ENCODE data around the gene THOC6.

THOC6 gene

DNA sequence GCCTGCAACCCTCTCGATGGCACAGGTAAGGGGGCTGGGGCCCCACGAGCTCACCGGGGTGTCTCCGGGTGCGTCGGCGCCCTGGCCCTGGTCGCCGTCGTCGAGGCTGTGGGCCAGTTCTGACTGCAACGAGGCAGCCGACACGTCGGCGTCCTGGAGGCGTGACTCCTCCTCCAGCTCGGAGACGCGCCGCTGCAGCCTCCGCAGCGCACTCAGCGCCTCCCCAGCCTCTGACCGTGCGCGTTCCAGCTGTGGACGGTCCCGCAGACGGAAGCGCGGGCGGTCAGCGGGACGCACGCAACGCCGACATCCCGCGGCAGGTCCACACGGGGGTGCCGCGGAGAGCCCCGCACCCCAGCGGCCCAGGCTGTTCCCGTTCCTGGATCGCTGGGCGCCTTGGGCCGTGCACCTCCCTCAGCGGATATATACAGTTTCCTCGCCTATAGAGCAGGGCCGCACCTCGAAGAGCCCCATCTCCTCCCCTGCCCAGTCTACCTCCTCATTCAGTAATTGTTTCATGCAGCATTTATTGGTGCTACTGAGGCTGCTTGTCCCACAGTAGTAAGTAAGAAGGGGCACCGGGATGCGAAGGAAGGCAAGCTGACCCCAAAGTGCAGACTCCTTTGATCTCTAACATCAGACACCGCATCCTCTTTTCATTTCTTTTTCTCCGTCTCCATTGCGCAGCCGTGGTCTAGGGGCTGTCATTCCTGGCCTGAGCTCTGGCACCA is 5.8 kb downstream of the THOC6 start:
- Histone ChIP-seq H3K4me1 (ENCODE audit: control insufficient read depth in 1 of 2, insufficient read depth in 2 of 2, low read length in 2 of 2) (peaks cover 21 to 26% of the 10 kb centered on the region in 2 donors), H3K36me3 (ENCODE audit: control insufficient read depth in 1 of 2, insufficient read depth in 2 of 2, low read length in 2 of 2) (peaks cover 13 to 20% of the 10 kb centered on the region in 2 donors), H3K27ac (ENCODE audit: low read depth, low read length) (no peak overlapping the region), H3K9ac (ENCODE audit: low read depth in 1 of 2, low read length in 2 of 2) (no peak overlapping the region), H3K4me3 (ENCODE audit: low read depth in 1 of 2, low read length in 2 of 2) (no peak overlapping the region), H3K9me3 (ENCODE audit: control insufficient read depth in 1 of 2, low read length in 2 of 2) (no peaks in the 10 kb centered on the region), H3K27me3 (ENCODE audit: control insufficient read depth in 1 of 2, insufficient read depth in 2 of 2, low read length in 2 of 2) (peaks cover 20 to 25% of the 10 kb centered on the region in 2 donors)

GRCh38 chr16:3030222-3031212 is 6.7 kb downstream of the THOC6 start:
- H3K4me1 ChIP-seq (ENCODE audit: control insufficient read depth in 1 of 2, insufficient read depth in 2 of 2, low read length in 2 of 2): peaks cover 21 to 26% of the 10 kb centered on the region in 2 donors
- H3K27me3 ChIP-seq (ENCODE audit: control insufficient read depth in 1 of 2, insufficient read depth in 2 of 2, low read length in 2 of 2): peaks cover 22 to 26% of the 10 kb centered on the region in 2 donors
- no peak overlapping the region for H3K4me3 ChIP-seq (ENCODE audit: low read depth in 1 of 2, low read length in 2 of 2)
- H3K36me3 ChIP-seq (ENCODE audit: control insufficient read depth in 1 of 2, insufficient read depth in 2 of 2, low read length in 2 of 2): peaks cover 13 to 19% of the 10 kb centered on the region in 2 donors
- no peaks in the 10 kb centered on the region for H3K9me3 ChIP-seq (ENCODE audit: control insufficient read depth in 1 of 2, low read length in 2 of 2)
- H3K27ac ChIP-seq (ENCODE audit: low read depth, low read length): no peak overlapping the region
- H3K9ac ChIP-seq (ENCODE audit: low read depth in 1 of 2, low read length in 2 of 2): no peak overlapping the region

GRCh38 chr16:3032624-3033023 is 8.8 kb downstream of the THOC6 start:
- Histone ChIP-seq H3K36me3 (ENCODE audit: control insufficient read depth in 1 of 2, insufficient read depth in 2 of 2, low read length in 2 of 2) (no peaks in the 10 kb centered on the region), H3K9me3 (ENCODE audit: control insufficient read depth in 1 of 2, low read length in 2 of 2) (no peaks in the 10 kb centered on the region), H3K4me3 (ENCODE audit: low read depth in 1 of 2, low read length in 2 of 2) (no peak overlapping the region), H3K27ac (ENCODE audit: low read depth, low read length) (no peak overlapping the region), H3K27me3 (ENCODE audit: control insufficient read depth in 1 of 2, insufficient read depth in 2 of 2, low read length in 2 of 2) (peaks cover 25 to 34% of the 10 kb centered on the region in 2 donors), H3K4me1 (ENCODE audit: control insufficient read depth in 1 of 2, insufficient read depth in 2 of 2, low read length in 2 of 2) (peaks cover 20 to 26% of the 10 kb centered on the region in 2 donors), H3K9ac (ENCODE audit: low read depth in 1 of 2, low read length in 2 of 2) (no peak overlapping the region)

- Histone ChIP-seq H3K4me1 (ENCODE audit: control insufficient read depth in 1 of 2, insufficient read depth in 2 of 2, low read length in 2 of 2) (peaks cover 22 to 27% of the 10 kb centered on the region in 2 donors), H3K36me3 (ENCODE audit: control insufficient read depth in 1 of 2, insufficient read depth in 2 of 2, low read length in 2 of 2) (no peaks in the 10 kb centered on the region), H3K27me3 (ENCODE audit: control insufficient read depth in 1 of 2, insufficient read depth in 2 of 2, low read length in 2 of 2) (peaks cover 25 to 29% of the 10 kb centered on the region in 2 donors), H3K9me3 (ENCODE audit: control insufficient read depth in 1 of 2, low read length in 2 of 2) (no peaks in the 10 kb centered on the region), H3K9ac (ENCODE audit: low read depth in 1 of 2, low read length in 2 of 2) (peak overlapping the region in 1 of 2 donors; percentile 52), H3K4me3 (ENCODE audit: low read depth in 1 of 2, low read length in 2 of 2) (peak overlapping the region; percentile 67 to 74), H3K27ac (ENCODE audit: low read depth, low read length) (no peak overlapping the region)
These were observed 11.6 kb downstream of the THOC6 start for GRCh38 chr16:3035289-3035971.

DNA sequence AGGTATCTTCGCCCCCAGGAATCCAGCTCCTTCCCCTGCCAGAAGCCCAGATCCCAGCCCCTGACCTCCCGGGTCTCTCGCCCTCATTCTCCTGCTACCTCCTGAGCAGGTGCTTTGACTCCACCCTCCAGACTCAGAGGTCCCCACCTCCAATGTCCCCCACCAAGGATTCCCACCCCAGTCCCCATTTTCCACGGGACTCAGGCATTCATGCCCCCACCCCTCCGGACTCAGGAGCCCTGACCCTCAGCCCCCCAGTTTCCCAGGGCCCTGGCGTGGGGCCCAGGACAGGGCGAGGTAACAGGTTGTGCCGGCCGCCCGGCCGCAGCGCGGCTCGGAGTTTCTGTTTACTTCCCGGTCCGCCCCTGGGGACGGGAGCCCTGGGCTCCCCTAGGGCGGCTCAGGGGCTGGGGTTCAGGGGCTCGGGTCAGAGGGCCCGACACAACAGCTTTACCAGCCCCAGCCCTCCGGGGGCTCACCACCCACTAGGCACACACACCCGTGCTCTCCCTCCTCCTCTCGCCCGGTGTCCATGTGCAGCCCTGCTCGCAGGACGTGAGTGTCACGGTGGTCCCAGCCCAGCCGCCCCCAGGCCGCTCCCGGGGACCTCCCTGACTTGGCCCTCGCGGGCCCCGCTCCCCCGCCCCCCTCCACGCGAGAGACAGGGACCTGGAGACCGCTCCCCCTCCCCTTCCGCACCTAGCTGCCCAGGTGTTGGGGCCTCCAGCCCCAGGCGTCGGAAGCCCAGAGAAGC is 12.3 kb downstream of the THOC6 start:
- Histone ChIP-seq H3K9me3 (ENCODE audit: control insufficient read depth in 1 of 2, low read length in 2 of 2) (no peaks in the 10 kb centered on the region), H3K4me1 (ENCODE audit: control insufficient read depth in 1 of 2, insufficient read depth in 2 of 2, low read length in 2 of 2) (peaks cover 22 to 27% of the 10 kb centered on the region in 2 donors), H3K36me3 (ENCODE audit: control insufficient read depth in 1 of 2, insufficient read depth in 2 of 2, low read length in 2 of 2) (no peaks in the 10 kb centered on the region), H3K27me3 (ENCODE audit: control insufficient read depth in 1 of 2, insufficient read depth in 2 of 2, low read length in 2 of 2) (peaks cover 20 to 26% of the 10 kb centered on the region in 2 donors), H3K27ac (ENCODE audit: low read depth, low read length) (peak overlapping the region; percentile 20), H3K4me3 (ENCODE audit: low read depth in 1 of 2, low read length in 2 of 2) (peak overlapping the region; percentile 67 to 74), H3K9ac (ENCODE audit: low read depth in 1 of 2, low read length in 2 of 2) (peak overlapping the region; percentile 25 to 52)

DNA sequence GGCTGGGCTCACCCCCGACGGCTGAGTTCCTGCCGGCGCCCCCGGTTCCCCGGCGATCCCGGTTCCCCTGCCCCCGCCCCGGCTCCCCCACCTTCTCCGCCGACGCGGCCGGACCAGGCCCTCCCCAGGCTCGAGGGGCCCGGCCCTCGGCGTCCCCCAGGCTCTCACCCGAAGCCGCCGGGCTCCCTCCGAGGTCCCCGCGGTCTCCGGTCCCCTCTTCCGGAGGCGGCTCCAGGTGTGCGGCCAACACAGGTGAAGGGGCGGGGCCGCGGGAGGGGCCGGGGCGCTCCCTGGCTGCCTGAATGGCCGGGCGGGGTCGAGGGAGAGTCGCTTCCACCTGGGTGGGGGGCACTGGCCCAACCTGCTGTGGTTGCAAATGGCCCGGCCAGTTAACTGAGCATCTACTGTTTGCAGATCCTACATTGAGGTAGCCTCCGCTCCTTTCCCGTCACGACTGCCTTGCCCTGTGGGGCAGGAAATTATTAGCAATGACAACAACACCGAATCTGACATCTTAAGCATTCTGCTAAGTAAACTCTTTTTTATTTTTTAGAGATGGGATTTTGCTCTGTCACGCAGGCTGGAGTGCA is 13.0 kb downstream of the THOC6 start, which contains the start of gene BICDL2:
Gene BICDL2 (minus strand): TSS at position 219 of the 590 bp plus-strand sequence. CDS start 1,448 bp downstream, outside the sequence.
- Histone ChIP-seq H3K27ac (ENCODE audit: low read depth, low read length) (peak within 1 kb of the TSS; percentile 20), H3K4me1 (ENCODE audit: control insufficient read depth in 1 of 2, insufficient read depth in 2 of 2, low read length in 2 of 2) (peaks cover 21 to 22% of the 10 kb centered on the region in 2 donors), H3K4me3 (ENCODE audit: low read depth in 1 of 2, low read length in 2 of 2) (peak within 1 kb of the TSS; percentile 67 to 74), H3K9me3 (ENCODE audit: control insufficient read depth in 1 of 2, low read length in 2 of 2) (no peaks in the 10 kb centered on the region), H3K9ac (ENCODE audit: low read depth in 1 of 2, low read length in 2 of 2) (peak within 1 kb of the TSS; percentile 25 to 52), H3K27me3 (ENCODE audit: control insufficient read depth in 1 of 2, insufficient read depth in 2 of 2, low read length in 2 of 2) (peaks cover 20 to 26% of the 10 kb centered on the region in 2 donors), H3K36me3 (ENCODE audit: control insufficient read depth in 1 of 2, insufficient read depth in 2 of 2, low read length in 2 of 2) (no peaks in the 10 kb centered on the region)

DNA sequence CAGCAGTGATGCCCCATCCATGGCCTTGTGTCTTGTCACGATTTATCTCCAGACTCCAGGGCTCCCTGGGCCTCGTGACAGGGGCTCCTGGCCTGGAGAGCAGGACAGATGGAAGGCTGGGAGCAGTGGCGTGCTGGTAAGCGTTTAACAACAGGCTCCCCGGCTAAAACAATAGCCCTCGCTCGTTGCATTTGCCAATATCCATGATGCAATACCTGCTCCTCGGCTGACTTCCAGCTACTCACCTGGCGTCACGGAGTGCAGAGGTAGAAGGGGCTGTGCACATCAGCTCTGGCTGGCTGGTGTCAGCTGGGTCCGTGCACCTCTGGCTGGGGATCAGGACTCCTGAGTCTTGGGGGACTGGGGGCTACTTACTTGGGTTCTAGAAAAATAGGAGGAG is 14.4 kb downstream of the THOC6 start:
- H3K27ac ChIP-seq (ENCODE audit: low read depth, low read length): no peak overlapping the region
- peaks cover 20% of the 10 kb centered on the region in 2 donors for H3K27me3 ChIP-seq (ENCODE audit: control insufficient read depth in 1 of 2, insufficient read depth in 2 of 2, low read length in 2 of 2)
- no peak overlapping the region for H3K9ac ChIP-seq (ENCODE audit: low read depth in 1 of 2, low read length in 2 of 2)
- no peaks in the 10 kb centered on the region for H3K36me3 ChIP-seq (ENCODE audit: control insufficient read depth in 1 of 2, insufficient read depth in 2 of 2, low read length in 2 of 2)
- peak overlapping the region in 1 of 2 donors; percentile 21 for H3K4me3 ChIP-seq (ENCODE audit: low read depth in 1 of 2, low read length in 2 of 2)
- H3K9me3 ChIP-seq (ENCODE audit: control insufficient read depth in 1 of 2, low read length in 2 of 2): no peaks in the 10 kb centered on the region
- H3K4me1 ChIP-seq (ENCODE audit: control insufficient read depth in 1 of 2, insufficient read depth in 2 of 2, low read length in 2 of 2): peaks cover 12 to 14% of the 10 kb centered on the region in 2 donors

GRCh38 chr16:3038896-3039295 is 15.1 kb downstream of the THOC6 start:
- Histone ChIP-seq H3K4me3 (ENCODE audit: low read depth in 1 of 2, low read length in 2 of 2) (no peak overlapping the region), H3K4me1 (ENCODE audit: control insufficient read depth in 1 of 2, insufficient read depth in 2 of 2, low read length in 2 of 2) (peaks cover 12 to 14% of the 10 kb centered on the region in 2 donors), H3K27ac (ENCODE audit: low read depth, low read length) (no peak overlapping the region), H3K9ac (ENCODE audit: low read depth in 1 of 2, low read length in 2 of 2) (no peak overlapping the region), H3K27me3 (ENCODE audit: control insufficient read depth in 1 of 2, insufficient read depth in 2 of 2, low read length in 2 of 2) (peaks cover 20% of the 10 kb centered on the region in 2 donors), H3K9me3 (ENCODE audit: control insufficient read depth in 1 of 2, low read length in 2 of 2) (no peaks in the 10 kb centered on the region), H3K36me3 (ENCODE audit: control insufficient read depth in 1 of 2, insufficient read depth in 2 of 2, low read length in 2 of 2) (no peaks in the 10 kb centered on the region)

GRCh38 chr16:3042376-3042775 is 18.5 kb downstream of the THOC6 start:
- no peak overlapping the region for H3K4me3 ChIP-seq (ENCODE audit: low read depth in 1 of 2, low read length in 2 of 2)
- no peaks in the 10 kb centered on the region for H3K36me3 ChIP-seq (ENCODE audit: control insufficient read depth in 1 of 2, insufficient read depth in 2 of 2, low read length in 2 of 2)
- H3K27ac ChIP-seq (ENCODE audit: low read depth, low read length): no peak overlapping the region
- no peaks in the 10 kb centered on the region for H3K9me3 ChIP-seq (ENCODE audit: control insufficient read depth in 1 of 2, low read length in 2 of 2)
- peaks cover 26 to 32% of the 10 kb centered on the region in 2 donors for H3K27me3 ChIP-seq (ENCODE audit: control insufficient read depth in 1 of 2, insufficient read depth in 2 of 2, low read length in 2 of 2)
- peaks cover 12 to 16% of the 10 kb centered on the region in 2 donors for H3K4me1 ChIP-seq (ENCODE audit: control insufficient read depth in 1 of 2, insufficient read depth in 2 of 2, low read length in 2 of 2)
- no peak overlapping the region for H3K9ac ChIP-seq (ENCODE audit: low read depth in 1 of 2, low read length in 2 of 2)

All from duodenal mucosa (tissue), 2 donors.